GM12873 (cell line): ENCODE measurements around the gene AVL9.

Experiments
- CTCF ChIP-seq: IDR thresholded peaks from 2 replicates; pipeline ENCODE4 v1.5.1; 2012; ENCODE audit warnings: low read depth, mild to moderate bottlenecking, moderate library complexity, low read length, control low read depth; ENCODE audit not compliant: insufficient read depth; ENCODE audit errors: missing control alignments

Gene AVL9

GRCh38 chr7:32532086-32532485, 36.8 kb downstream of the AVL9 start:
- no peak for TF ChIP-seq CTCF

GRCh38 chr7:32532716-32533115, 37.4 kb downstream of the AVL9 start:
- TF ChIP-seq CTCF: no peak

- no peak for TF ChIP-seq CTCF
Measured at GRCh38 chr7:32533276-32534029, 38.2 kb downstream of the AVL9 start.

DNA sequence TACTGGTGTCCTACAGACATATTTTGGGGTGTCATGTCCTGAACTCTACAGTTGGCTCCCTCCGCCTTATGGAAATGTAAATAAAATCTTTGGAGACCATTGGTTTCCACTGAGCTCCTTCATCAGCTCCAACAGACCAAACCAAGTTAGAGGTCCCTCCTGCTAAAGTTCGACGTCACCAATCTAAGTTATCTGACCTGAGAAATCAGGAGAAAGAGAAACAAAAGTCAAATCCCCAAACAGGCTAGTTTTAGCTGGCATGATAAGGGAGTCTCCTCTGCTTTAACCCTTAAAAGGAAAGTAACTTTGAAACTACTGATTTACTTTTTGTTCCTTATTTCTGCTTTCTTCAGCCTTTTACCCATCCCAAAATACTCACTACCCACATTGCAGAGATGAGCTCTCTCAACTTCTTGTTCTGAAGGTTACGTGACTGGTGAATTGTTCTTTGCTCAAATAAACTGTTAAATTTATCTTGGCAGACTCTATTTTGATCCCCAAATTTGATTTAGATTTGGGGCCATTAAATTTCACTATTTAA, 39.9 kb downstream of the AVL9 start:
- TF ChIP-seq CTCF: no peak

- TF ChIP-seq CTCF: no peak
Measured at GRCh38 chr7:32536016-32536415, 40.7 kb downstream of the AVL9 start.

DNA sequence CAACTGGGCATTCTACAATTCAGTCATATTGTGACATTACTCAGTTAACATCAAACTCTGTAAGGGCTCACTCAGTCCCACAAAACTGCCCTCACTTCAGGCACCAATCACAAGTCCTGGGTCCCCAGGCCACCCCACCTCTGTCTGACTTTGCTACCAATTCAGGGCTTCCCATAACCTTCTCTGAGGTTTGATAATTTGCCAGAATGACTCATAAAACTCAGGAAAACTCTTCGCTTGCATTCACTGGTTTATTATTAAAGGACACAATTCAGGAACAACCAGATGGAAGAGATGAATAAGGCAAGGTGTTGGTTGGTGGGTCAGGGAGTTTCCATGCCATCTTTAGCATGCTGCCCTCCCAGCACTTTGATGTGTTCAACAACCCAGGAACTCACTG, 41.3 kb downstream of the AVL9 start:
- no peak for TF ChIP-seq CTCF

DNA sequence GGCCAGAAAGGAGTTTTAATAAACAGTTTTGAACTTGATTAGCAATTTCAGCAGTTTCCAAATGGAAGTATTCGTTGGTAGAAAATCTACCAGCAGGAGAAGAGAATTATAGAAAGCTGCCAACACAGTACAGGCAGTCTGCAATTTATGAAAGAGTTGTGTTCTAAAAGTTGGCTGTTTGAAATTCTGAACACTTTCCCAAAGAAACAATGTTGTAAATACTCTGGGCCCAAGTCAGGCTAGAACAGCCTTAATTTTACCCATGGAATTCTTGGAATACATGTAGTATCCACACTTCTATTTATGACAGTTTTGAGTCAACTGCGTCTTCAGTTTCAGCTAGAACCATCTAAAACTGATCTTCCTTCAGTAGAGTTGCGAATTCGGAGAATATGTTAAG, 42.5 kb downstream of the AVL9 start:
- no peak for TF ChIP-seq CTCF

GRCh38 chr7:32539366-32539765, 44.1 kb downstream of the AVL9 start:
- no peak for TF ChIP-seq CTCF
